GM12874 (cell line): Measurements from ENCODE around the gene POU6F2.

Experiments
- CTCF ChIP-seq: IDR thresholded peaks from 2 replicates; pipeline ENCODE4 v1.5.1; 2011; ENCODE audit warnings: low read depth, mild to moderate bottlenecking, control low read depth, low read length, moderate library complexity; ENCODE audit not compliant: insufficient read depth

POU6F2 gene

GRCh38 chr7:39336442-39336841 lies 358.7 kb downstream of the POU6F2 start:
- no peak for TF ChIP-seq CTCF

GRCh38 chr7:39338716-39339115 lies 361.0 kb downstream of the POU6F2 start:
- TF ChIP-seq CTCF, result no peak

GRCh38 chr7:39339591-39339990 lies 361.9 kb downstream of the POU6F2 start:
- TF ChIP-seq CTCF, result no peak

- no peak for TF ChIP-seq CTCF
Measured at GRCh38 chr7:39341083-39341482, 363.4 kb downstream of the POU6F2 start.

- TF ChIP-seq CTCF, result no peak
Measured at GRCh38 chr7:39342763-39343162, 365.1 kb downstream of the POU6F2 start.

- no peak for TF ChIP-seq CTCF
Measured at GRCh38 chr7:39349452-39350123, 371.9 kb downstream of the POU6F2 start.

- TF ChIP-seq CTCF, result no peak
Measured at GRCh38 chr7:39353615-39354376, 376.1 kb downstream of the POU6F2 start.
